ENCODE data around the gene TMEM50B.

- TF ChIP-seq CTCF (IDR thresholded peaks at IDR 0.05) (no peak), POLR2A (IDR thresholded peaks at IDR 0.05) (no peak)
These were observed 78.2 kb downstream of the TMEM50B start for GRCh38 chr21:33401630-33401992.
